Loucy (cell line): ENCODE results near the gene ALKAL2.
"Not testable (repeated sequence)": the region's sequence is repeated elsewhere in the genome, so short reads cannot be mapped to it uniquely, and the experiment has no call there.

Experiments
- H2AFZ ChIP-seq: fragments of 200-600 bp; sonication (generic); 2 replicates; pipeline ENCODE4 v1.6.0; 2016; ENCODE audit warnings: antibody characterized with exemption, mild to moderate bottlenecking, low read length, moderate library complexity
- H3F3A ChIP-seq: fragments of 200-600 bp; 2 replicates; pipeline ENCODE4 v1.6.0; 2016; ENCODE audit warnings: antibody characterized with exemption, low read depth, mild to moderate bottlenecking
- H3K27me3 ChIP-seq: fragments of 200-600 bp; sonication (generic); 2 replicates; pipeline ENCODE4 v1.6.1; 2014; ENCODE audit warnings: low read length, mild to moderate bottlenecking; ENCODE audit not compliant: insufficient read depth, poor library complexity, severe bottlenecking
- H3K36me3 ChIP-seq: fragments of 200-600 bp; sonication (generic); 2 replicates; pipeline ENCODE4 v1.6.1; 2016; ENCODE audit warnings: low read length; ENCODE audit not compliant: insufficient read depth
- H3K4me1 ChIP-seq: fragments of 200-600 bp; sonication (generic); 2 replicates; pipeline ENCODE4 v1.5.1; 2014; ENCODE audit warnings: low read length, mild to moderate bottlenecking; ENCODE audit not compliant: insufficient read depth, poor library complexity, severe bottlenecking
- H3K4me2 ChIP-seq: fragments of 200-600 bp; sonication (generic); 2 replicates; pipeline ENCODE4 v1.6.0; 2014; ENCODE audit warnings: antibody characterized with exemption, low read length, low read depth, mild to moderate bottlenecking; ENCODE audit not compliant: poor library complexity, severe bottlenecking
- H3K4me3 ChIP-seq: fragments of 200-600 bp; sonication (generic); 2 replicates; pipeline ENCODE4 v1.5.1; 2014; ENCODE audit warnings: low read length, mild to moderate bottlenecking, mixed read lengths; ENCODE audit not compliant: poor library complexity, severe bottlenecking
- H3K79me2 ChIP-seq: fragments of 200-600 bp; sonication (generic); 2 replicates; pipeline ENCODE4 v1.6.1; 2014; ENCODE audit warnings: low read length; ENCODE audit not compliant: insufficient read depth
- H3K9ac ChIP-seq: fragments of 200-600 bp; sonication (generic); 2 replicates; pipeline ENCODE4 v1.6.0; 2014; ENCODE audit warnings: mild to moderate bottlenecking, low read depth, low read length, moderate library complexity; ENCODE audit not compliant: poor library complexity, severe bottlenecking
- H3K9me2 ChIP-seq: fragments of 200-600 bp; sonication (generic); replicated peaks from 2 replicates; pipeline ENCODE4 v1.6.1; 2016; ENCODE audit warnings: low read depth, low read length, mixed read lengths
- H3K9me3 ChIP-seq: fragments of 200-600 bp; sonication (generic); 2 replicates; pipeline ENCODE4 v1.6.1; 2014; ENCODE audit warnings: mild to moderate bottlenecking, antibody characterized with exemption, low read length, low read depth; ENCODE audit not compliant: insufficient read depth
- H4K20me1 ChIP-seq: fragments of 200-600 bp; sonication (generic); 2 replicates; pipeline ENCODE4 v1.6.0; 2014; ENCODE audit warnings: antibody characterized with exemption, low read length, mild to moderate bottlenecking; ENCODE audit not compliant: insufficient read depth, poor library complexity, severe bottlenecking
- EZH2phosphoT487 ChIP-seq: fragments of 200-600 bp; IDR thresholded peaks from 2 replicates; pipeline ENCODE4 v1.6.1; 2018; ENCODE audit warnings: antibody characterized with exemption, mild to moderate bottlenecking, moderate library complexity, borderline replicate concordance
- TF ChIP-seq, protein P1 (sequence below): fragments of 200-600 bp; sonication (generic); conservative IDR thresholded peaks from 2 replicates; pipeline ENCODE4 v1.5.1; 2014; ENCODE audit warnings: mild to moderate bottlenecking, antibody characterized with exemption, low read length

Gene ALKAL2

DNA sequence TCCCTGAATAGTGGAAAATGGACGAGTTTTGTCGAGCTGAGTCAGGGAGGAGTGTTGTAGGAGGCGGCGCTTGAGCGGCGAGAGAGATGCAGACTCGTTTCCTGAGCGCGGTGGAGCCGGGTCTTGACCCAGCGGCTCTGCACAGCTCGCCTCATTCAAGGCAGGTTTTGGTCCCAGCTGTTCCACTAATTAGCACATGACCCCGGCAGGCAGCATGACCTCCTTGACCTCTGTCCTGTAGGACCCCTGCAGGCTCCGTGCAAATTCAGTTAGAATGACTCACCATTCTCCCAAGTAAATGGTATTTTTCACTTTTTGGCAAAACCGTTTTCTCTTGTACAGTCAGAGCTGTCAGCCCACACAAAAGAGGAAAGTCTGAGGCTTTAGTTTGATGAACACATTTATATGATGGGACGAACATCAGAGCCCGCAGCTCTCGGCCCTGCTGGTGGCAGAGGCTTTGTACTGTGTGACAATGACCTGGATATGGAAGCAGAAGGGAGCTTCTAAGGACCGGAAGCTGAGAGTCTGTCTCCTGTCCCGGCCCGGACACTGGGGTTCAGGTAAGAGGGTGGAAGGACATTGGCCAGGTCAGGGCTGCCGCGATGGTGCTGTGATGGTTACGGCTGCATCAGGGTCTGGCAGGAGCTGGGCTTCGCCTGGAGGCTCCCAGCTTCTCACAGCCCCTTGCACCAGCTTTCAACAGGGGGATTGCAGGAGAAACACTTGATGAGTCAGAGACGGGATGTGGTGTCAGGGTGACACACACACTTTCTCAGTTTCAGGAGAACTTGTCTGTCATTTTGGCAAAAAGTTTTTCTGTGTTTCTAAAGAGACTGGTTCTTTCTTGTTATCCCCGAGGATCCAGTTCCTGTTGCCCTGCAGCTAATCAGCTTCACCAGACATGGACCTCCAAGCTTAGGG lies 29.9 kb upstream of the ALKAL2 start:
- H3K9me3 ChIP-seq = no peaks in the 10 kb centered on the region
- H3K4me3 ChIP-seq = no peak overlapping the region
- H3K4me2 ChIP-seq = no peak overlapping the region
- H3K27me3 ChIP-seq = no peaks in the 10 kb centered on the region
- TF ChIP-seq, protein P1, sequence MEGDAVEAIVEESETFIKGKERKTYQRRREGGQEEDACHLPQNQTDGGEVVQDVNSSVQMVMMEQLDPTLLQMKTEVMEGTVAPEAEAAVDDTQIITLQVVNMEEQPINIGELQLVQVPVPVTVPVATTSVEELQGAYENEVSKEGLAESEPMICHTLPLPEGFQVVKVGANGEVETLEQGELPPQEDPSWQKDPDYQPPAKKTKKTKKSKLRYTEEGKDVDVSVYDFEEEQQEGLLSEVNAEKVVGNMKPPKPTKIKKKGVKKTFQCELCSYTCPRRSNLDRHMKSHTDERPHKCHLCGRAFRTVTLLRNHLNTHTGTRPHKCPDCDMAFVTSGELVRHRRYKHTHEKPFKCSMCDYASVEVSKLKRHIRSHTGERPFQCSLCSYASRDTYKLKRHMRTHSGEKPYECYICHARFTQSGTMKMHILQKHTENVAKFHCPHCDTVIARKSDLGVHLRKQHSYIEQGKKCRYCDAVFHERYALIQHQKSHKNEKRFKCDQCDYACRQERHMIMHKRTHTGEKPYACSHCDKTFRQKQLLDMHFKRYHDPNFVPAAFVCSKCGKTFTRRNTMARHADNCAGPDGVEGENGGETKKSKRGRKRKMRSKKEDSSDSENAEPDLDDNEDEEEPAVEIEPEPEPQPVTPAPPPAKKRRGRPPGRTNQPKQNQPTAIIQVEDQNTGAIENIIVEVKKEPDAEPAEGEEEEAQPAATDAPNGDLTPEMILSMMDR = no peak
- TF ChIP-seq EZH2phosphoT487 = no peak
- no peaks in the 10 kb centered on the region for H3K79me2 ChIP-seq
- H3K9me2 ChIP-seq = no peaks in the 10 kb centered on the region
- H2AFZ ChIP-seq = no peak overlapping the region
- no peaks in the 10 kb centered on the region for H3K36me3 ChIP-seq
- H4K20me1 ChIP-seq = no peaks in the 10 kb centered on the region
- no peaks in the 10 kb centered on the region for H3F3A ChIP-seq
- no peaks in the 10 kb centered on the region for H3K4me1 ChIP-seq
- no peak overlapping the region for H3K9ac ChIP-seq

DNA sequence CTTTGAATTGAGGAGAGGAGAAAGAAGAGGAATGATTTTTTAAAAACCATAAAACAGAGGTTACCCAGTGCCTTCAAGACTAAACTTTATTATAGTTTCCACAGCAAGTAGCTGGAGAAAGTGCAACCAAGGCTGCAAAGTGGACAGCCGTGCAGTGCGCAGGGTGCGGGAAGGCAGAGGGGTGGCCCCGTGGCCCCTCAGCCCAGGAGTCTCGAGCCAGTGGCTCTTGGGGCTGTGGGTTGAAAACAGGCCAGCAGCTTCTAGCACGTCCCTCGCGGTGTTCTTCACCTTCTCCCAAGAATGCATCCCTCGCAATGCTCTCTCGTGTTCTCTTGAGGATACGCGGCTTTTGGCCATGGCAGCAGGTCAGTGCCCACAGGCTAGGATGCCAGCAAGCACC lies 28.5 kb upstream of the ALKAL2 start:
- no peak for TF ChIP-seq EZH2phosphoT487
- TF ChIP-seq, protein P1 = no peak
- Histone ChIP-seq H3K36me3 (no peaks in the 10 kb centered on the region), H3K79me2 (no peaks in the 10 kb centered on the region), H3K9ac (no peak overlapping the region), H3K9me2 (no peaks in the 10 kb centered on the region), H2AFZ (no peak overlapping the region), H4K20me1 (no peaks in the 10 kb centered on the region), H3K4me2 (no peak overlapping the region), H3F3A (no peaks in the 10 kb centered on the region), H3K27me3 (no peaks in the 10 kb centered on the region), H3K9me3 (no peaks in the 10 kb centered on the region), H3K4me3 (no peak overlapping the region), H3K4me1 (no peaks in the 10 kb centered on the region)

DNA sequence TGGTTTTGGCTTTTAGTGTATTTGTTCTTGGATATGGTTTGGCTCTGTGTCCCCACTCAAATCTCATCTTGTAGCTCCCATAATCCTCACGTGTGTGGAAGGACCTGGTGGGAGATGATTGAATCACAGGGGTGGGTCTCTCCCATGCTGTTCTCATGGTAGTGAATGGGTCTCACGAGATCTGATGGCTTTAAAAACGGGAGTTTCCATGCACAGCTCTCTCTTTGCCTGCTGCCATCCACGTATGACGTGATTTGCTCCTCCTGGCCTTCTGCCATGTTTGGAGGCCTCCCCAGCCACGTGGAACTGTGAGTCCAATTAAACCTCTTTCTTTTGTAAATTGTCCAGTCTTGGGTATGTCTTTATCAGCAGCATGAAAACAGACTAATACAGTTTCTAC lies 28.0 kb upstream of the ALKAL2 start:
- H2AFZ ChIP-seq, H4K20me1 ChIP-seq, H3K27me3 ChIP-seq, H3K4me1 ChIP-seq, H3K4me2 ChIP-seq, H3K9me3 ChIP-seq, H3K4me3 ChIP-seq, H3K9ac ChIP-seq, H3K79me2 ChIP-seq, H3K9me2 ChIP-seq, H3K36me3 ChIP-seq, H3F3A ChIP-seq: not testable (repeated sequence)
